Fibroblast of lung (primary cell): ENCODE measurements around the gene CUL3.

Source experiments
- EZH2 ChIP-seq: IDR thresholded peaks from 2 replicates; pipeline ENCODE4 v1.5.1; 2012; ENCODE audit warnings: low read length, control low read depth, mild to moderate bottlenecking; ENCODE audit errors: missing control alignments
- TF ChIP-seq, protein P1 (sequence below), 2 donors: IDR thresholded peaks in 1 of 2; conservative IDR thresholded peaks in 1 of 2; 1 replicate in 1 of 2; 2 replicates in 1 of 2; pipeline ENCODE4 v1.5.1; 2011 to 2012; ENCODE audit warnings: low read length in 2 of 2, control low read depth in 1 of 2, inconsistent platforms in 1 of 2, low read depth in 1 of 2, mild to moderate bottlenecking in 1 of 2

DNA sequence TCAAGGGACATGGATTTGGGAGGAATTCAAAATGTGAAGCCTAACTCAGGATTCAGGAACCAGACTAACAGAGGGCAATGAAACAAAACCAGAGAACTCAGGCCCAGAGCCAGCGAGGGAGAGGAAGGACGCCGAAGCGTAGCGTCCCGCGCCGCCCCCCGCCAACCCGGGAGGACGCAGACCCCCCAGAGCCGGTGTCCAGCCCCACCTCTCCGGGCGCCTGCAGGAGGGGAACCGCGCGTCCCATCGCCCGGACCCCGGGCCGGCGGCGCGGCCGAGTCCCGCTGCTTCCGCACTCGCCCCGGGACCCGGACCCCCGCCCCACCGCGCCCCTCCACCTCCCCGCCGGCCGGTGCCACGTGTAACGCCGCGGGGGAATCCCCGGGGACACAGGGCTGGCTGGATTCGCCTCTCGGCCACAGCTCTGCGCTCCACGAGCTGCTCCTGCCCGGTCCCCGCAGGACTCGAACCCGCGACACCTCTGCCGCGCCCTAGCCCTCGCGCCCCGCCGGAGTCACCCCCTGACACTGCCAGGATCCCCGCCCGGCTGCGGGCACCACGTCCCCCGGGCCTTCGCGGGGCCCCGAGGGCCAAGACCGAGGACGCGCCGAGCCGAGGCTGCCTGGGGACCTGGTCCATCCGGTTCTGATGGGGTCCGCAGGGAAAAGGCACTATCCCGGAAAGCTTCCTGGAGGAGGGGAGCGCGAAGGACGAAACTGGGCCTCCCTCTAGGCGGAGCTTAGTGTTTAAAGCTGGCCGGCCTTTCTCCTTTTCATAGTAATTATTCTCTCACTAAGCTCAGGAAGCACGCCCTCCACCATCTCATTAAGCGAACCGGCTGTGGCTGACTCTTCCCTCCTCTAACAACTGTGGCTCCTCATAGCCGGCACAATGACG lies 142.8 kb downstream of the CUL3 start:
- TF ChIP-seq, protein P1, sequence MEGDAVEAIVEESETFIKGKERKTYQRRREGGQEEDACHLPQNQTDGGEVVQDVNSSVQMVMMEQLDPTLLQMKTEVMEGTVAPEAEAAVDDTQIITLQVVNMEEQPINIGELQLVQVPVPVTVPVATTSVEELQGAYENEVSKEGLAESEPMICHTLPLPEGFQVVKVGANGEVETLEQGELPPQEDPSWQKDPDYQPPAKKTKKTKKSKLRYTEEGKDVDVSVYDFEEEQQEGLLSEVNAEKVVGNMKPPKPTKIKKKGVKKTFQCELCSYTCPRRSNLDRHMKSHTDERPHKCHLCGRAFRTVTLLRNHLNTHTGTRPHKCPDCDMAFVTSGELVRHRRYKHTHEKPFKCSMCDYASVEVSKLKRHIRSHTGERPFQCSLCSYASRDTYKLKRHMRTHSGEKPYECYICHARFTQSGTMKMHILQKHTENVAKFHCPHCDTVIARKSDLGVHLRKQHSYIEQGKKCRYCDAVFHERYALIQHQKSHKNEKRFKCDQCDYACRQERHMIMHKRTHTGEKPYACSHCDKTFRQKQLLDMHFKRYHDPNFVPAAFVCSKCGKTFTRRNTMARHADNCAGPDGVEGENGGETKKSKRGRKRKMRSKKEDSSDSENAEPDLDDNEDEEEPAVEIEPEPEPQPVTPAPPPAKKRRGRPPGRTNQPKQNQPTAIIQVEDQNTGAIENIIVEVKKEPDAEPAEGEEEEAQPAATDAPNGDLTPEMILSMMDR (conservative IDR thresholded peaks at IDR 0.05 in 1 of 2, IDR thresholded peaks at IDR 0.05 in 1 of 2; ENCODE audit: low read depth in 1 of 2, low read length in 2 of 2) = no peak
- no peak for TF ChIP-seq EZH2
